Retinal pigment epithelial cell (primary cell): Measurements from ENCODE around the gene SAE1.

Experiments
- DNase-seq: peaks from one replicate; pipeline ENCODE4 v3.0.0-alpha.2; 2010; ENCODE audit warnings: low read depth
- H3K4me3 ChIP-seq: 2 replicates; pipeline ENCODE4 v1.5.1; 2011; ENCODE audit warnings: mild to moderate bottlenecking, low read length, control low read depth, moderate library complexity
- TF ChIP-seq, protein P1 (sequence below): conservative IDR thresholded peaks from 2 replicates; pipeline ENCODE4 v1.5.1; 2011; ENCODE audit warnings: low read depth, low read length, control low read depth, inconsistent platforms

The SAE1 gene

GRCh38 chr19:47197141-47197540 lies 66.5 kb downstream of the SAE1 start:
- no peak overlapping the region for H3K4me3 ChIP-seq
- DNase-seq = no peak
- TF ChIP-seq, protein P1, sequence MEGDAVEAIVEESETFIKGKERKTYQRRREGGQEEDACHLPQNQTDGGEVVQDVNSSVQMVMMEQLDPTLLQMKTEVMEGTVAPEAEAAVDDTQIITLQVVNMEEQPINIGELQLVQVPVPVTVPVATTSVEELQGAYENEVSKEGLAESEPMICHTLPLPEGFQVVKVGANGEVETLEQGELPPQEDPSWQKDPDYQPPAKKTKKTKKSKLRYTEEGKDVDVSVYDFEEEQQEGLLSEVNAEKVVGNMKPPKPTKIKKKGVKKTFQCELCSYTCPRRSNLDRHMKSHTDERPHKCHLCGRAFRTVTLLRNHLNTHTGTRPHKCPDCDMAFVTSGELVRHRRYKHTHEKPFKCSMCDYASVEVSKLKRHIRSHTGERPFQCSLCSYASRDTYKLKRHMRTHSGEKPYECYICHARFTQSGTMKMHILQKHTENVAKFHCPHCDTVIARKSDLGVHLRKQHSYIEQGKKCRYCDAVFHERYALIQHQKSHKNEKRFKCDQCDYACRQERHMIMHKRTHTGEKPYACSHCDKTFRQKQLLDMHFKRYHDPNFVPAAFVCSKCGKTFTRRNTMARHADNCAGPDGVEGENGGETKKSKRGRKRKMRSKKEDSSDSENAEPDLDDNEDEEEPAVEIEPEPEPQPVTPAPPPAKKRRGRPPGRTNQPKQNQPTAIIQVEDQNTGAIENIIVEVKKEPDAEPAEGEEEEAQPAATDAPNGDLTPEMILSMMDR = no peak

GRCh38 chr19:47200530-47200929 lies 69.9 kb downstream of the SAE1 start:
- TF ChIP-seq, protein P1 = no peak
- H3K4me3 ChIP-seq = no peak overlapping the region
- no peak for DNase-seq

GRCh38 chr19:47203254-47203653 lies 72.6 kb downstream of the SAE1 start:
- no peak for DNase-seq
- TF ChIP-seq, protein P1 = no peak
- H3K4me3 ChIP-seq = no peak overlapping the region

- H3K4me3 ChIP-seq = no peak overlapping the region
Measured at GRCh38 chr19:47209319-47210179, 78.9 kb downstream of the SAE1 start.

GRCh38 chr19:47210180-47210490 lies 79.5 kb downstream of the SAE1 start:
- TF ChIP-seq, protein P1 = no peak
- no peak overlapping the region for H3K4me3 ChIP-seq
- no peak for DNase-seq

More at GRCh38 chr19:47209319-47210179, 78.9 kb downstream of the SAE1 start:
- TF ChIP-seq, protein P1 = no peak
- no peak for DNase-seq

GRCh38 chr19:47210689-47211316 lies 80.2 kb downstream of the SAE1 start:
- TF ChIP-seq, protein P1 = peak; percentile 82
- DNase-seq = no peak
- H3K4me3 ChIP-seq = no peak overlapping the region

- no peak overlapping the region for H3K4me3 ChIP-seq
- TF ChIP-seq, protein P1 = no peak
- no peak for DNase-seq
Measured at GRCh38 chr19:47215581-47215980, 84.9 kb downstream of the SAE1 start.
